ENCODE data around the gene THEMIS.

The THEMIS gene

GRCh38 chr6:127858727-127859391, 42.0 kb downstream of the THEMIS start:
- DNase-seq (ENCODE audit: low read depth) = no peak

- no peak for DNase-seq (ENCODE audit: low read depth)
Observed at GRCh38 chr6:127857051-127857637, 43.7 kb downstream of the THEMIS start.

GRCh38 chr6:127855542-127856159, 45.2 kb downstream of the THEMIS start:
- no peak for DNase-seq (ENCODE audit: low read depth)

- DNase-seq (ENCODE audit: low read depth) = no peak
Observed at GRCh38 chr6:127854009-127854408, 46.8 kb downstream of the THEMIS start.

GRCh38 chr6:127851197-127851596, 49.7 kb downstream of the THEMIS start:
- no peak for DNase-seq (ENCODE audit: low read depth)

- no peak for DNase-seq (ENCODE audit: low read depth)
Observed at GRCh38 chr6:127845242-127845641, 55.6 kb downstream of the THEMIS start.

- DNase-seq (ENCODE audit: low read depth) = no peak
Observed at GRCh38 chr6:127844529-127844928, 56.3 kb downstream of the THEMIS start.

- DNase-seq (ENCODE audit: low read depth) = no peak
Observed at GRCh38 chr6:127843582-127843981, 57.3 kb downstream of the THEMIS start.

GRCh38 chr6:127842562-127842961, 58.3 kb downstream of the THEMIS start:
- no peak for DNase-seq (ENCODE audit: low read depth)

- DNase-seq (ENCODE audit: low read depth) = no peak
Observed at GRCh38 chr6:127841811-127842210, 59.0 kb downstream of the THEMIS start.

- DNase-seq (ENCODE audit: low read depth) = no peak
Observed at GRCh38 chr6:127834136-127834535, 66.7 kb downstream of the THEMIS start.

- no peak for DNase-seq (ENCODE audit: low read depth)
Observed at GRCh38 chr6:127833336-127833735, 67.5 kb downstream of the THEMIS start.

GRCh38 chr6:127832381-127832780, 68.5 kb downstream of the THEMIS start:
- no peak for DNase-seq (ENCODE audit: low read depth)

GRCh38 chr6:127824061-127824460, 76.8 kb downstream of the THEMIS start:
- no peak for DNase-seq (ENCODE audit: low read depth)

GRCh38 chr6:127821431-127821830, 79.4 kb downstream of the THEMIS start:
- DNase-seq (ENCODE audit: low read depth) = no peak

- no peak for DNase-seq (ENCODE audit: low read depth)
Observed at GRCh38 chr6:127818149-127818548, 82.7 kb downstream of the THEMIS start.

- DNase-seq (ENCODE audit: low read depth) = no peak
Observed at GRCh38 chr6:127816643-127817042, 84.2 kb downstream of the THEMIS start.

GRCh38 chr6:127813699-127814027, 87.2 kb downstream of the THEMIS start:
- DNase-seq (ENCODE audit: low read depth) = no peak

- DNase-seq (ENCODE audit: low read depth) = peak; percentile 40
Observed at GRCh38 chr6:127812985-127813698, 87.7 kb downstream of the THEMIS start.

- no peak for DNase-seq (ENCODE audit: low read depth)
Observed at GRCh38 chr6:127811900-127812570, 88.8 kb downstream of the THEMIS start.

GRCh38 chr6:127807806-127808517, 92.9 kb downstream of the THEMIS start:
- no peak for DNase-seq (ENCODE audit: low read depth)

- no peak for DNase-seq (ENCODE audit: low read depth)
Observed at GRCh38 chr6:127796713-127797112, 104.1 kb downstream of the THEMIS start.

Measured in activated T-cell treated with anti-CD3 and anti-CD28 coated beads for 48 hours (primary cell).